ENCODE measurements around the gene AGMO. TPM values are rescaled to one million over a fixed set of nuclear protein-coding genes. Genes with fewer than 3 reads are reported as not detected.

Gene AGMO
- total and polyA plus RNA-seq, 2 of the 8 experiments (the other 6 are each of a cell fraction or from before 2014, with no cell fraction given), result 0.22 to 0.45 TPM

DNA sequence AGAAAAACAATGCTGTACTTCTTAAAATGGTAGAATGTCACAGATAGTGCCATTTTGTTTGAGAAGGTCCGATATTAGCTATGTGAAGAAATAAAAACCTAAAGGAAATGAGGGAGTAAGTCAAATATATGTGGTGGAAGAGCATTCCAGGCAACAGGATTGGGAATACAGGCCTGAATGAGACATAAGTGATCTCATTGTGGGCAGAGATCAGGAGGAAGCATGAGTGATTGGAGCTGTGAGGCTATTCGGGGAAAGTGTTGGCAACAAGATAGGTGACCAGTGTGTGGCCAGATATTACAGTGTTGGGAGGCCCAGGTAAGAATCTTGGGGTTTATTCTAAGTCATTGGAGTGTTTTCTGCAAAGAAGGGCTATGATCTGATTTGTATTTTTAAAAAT is 41.3 kb upstream of the AGMO start (continued):
- TF ChIP-seq CEBPB (IDR thresholded peaks at IDR 0.05; ENCODE audit: low read depth, low read length) (no peak), MAFK (IDR thresholded peaks at IDR 0.05; ENCODE audit: low read depth, low read length) (no peak), SP4 (IDR thresholded peaks at IDR 0.05; ENCODE audit: low read length) (no peak), KDM4A (IDR thresholded peaks at IDR 0.05; ENCODE audit: low read depth, low read length, severe bottlenecking) (no peak), RNF2 (IDR thresholded peaks at IDR 0.05; ENCODE audit: borderline replicate concordance, low read depth, low read length, missing control alignments, poor library complexity, severe bottlenecking) (no peak), FOSL1 (IDR thresholded peaks at IDR 0.05; ENCODE audit: insufficient read depth, low read depth, low read length) (no peak), GABPA (IDR thresholded peaks at IDR 0.05; ENCODE audit: borderline replicate concordance, insufficient read depth, low read length) (no peak), CHD2 (IDR thresholded peaks at IDR 0.05; ENCODE audit: low read length) (no peak)
- TF ChIP-seq, protein P1, sequence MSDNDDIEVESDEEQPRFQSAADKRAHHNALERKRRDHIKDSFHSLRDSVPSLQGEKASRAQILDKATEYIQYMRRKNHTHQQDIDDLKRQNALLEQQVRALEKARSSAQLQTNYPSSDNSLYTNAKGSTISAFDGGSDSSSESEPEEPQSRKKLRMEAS (IDR thresholded peaks at IDR 0.05), result no peak
